C4-2B (cell line): ENCODE measurements around the gene RPL9.

Source experiments
- H3K27ac ChIP-seq: fragments of 450-650 bp; 2 replicates; pipeline ENCODE4 v1.5.1; 2017
- CTCF ChIP-seq: fragments of 450-650 bp; conservative IDR thresholded peaks from 2 replicates; pipeline ENCODE4 v1.5.1; 2017; ENCODE audit warnings: mild to moderate bottlenecking
- ZFX ChIP-seq: fragments of 450-650 bp; IDR thresholded peaks from 2 replicates; pipeline ENCODE4 v1.6.1; 2017

Gene RPL9

GRCh38 chr4:39464886-39465501 lies 6.3 kb upstream of the RPL9 start:
- TF ChIP-seq ZFX (no peak), CTCF (no peak; the same call in 1 of the 2 replicates)
- no peak overlapping the region for H3K27ac ChIP-seq

GRCh38 chr4:39458161-39458504 lies 589 bp downstream of the RPL9 start:
- H3K27ac ChIP-seq: peak overlapping the region; percentile 92

- no peak overlapping the region for H3K27ac ChIP-seq
- TF ChIP-seq CTCF (no peak), ZFX (no peak)
Observed at GRCh38 chr4:39456946-39457763, 1.6 kb downstream of the RPL9 start.

GRCh38 chr4:39455486-39455885 lies 3.2 kb downstream of the RPL9 start:
- H3K27ac ChIP-seq: no peak overlapping the region
- TF ChIP-seq ZFX (no peak), CTCF (no peak)

GRCh38 chr4:39453738-39454137 lies 5.0 kb downstream of the RPL9 start:
- H3K27ac ChIP-seq: no peak overlapping the region

GRCh38 chr4:39452860-39453587 lies 5.7 kb downstream of the RPL9 start:
- no peak overlapping the region for H3K27ac ChIP-seq
- no peak for TF ChIP-seq CTCF
- TF ChIP-seq ZFX: no peak

More at GRCh38 chr4:39453738-39454137, 5.0 kb downstream of the RPL9 start:
- TF ChIP-seq CTCF (no peak), ZFX (no peak)

GRCh38 chr4:39452153-39452859 lies 6.4 kb downstream of the RPL9 start:
- TF ChIP-seq CTCF (no peak), ZFX (no peak)
- H3K27ac ChIP-seq: no peak overlapping the region
